A673 (cell line): ENCODE measurements around the gene PI16. TPM values are rescaled to one million over a fixed set of nuclear protein-coding genes. Genes with fewer than 3 reads are reported as not detected.

ENCODE experiments used
- BruUV-seq: library from RNA; stranded (reverse); fragments of 400-500 nt; replicated peaks from 2 replicates; lab custom pipeline; 2021; lab: Mats Ljungman, UMichigan
- CTCF ChIA-PET: fragments of 300-600 bp; sonication (Branson Sonifier 250); formaldehyde crosslinking; loops from one replicate; lab custom pipeline; 2022; ENCODE audit warnings: antibody characterized with exemption; lab: Charles Lee
- POLR2A ChIA-PET: fragments of 300-600 bp; sonication (Branson Sonifier 250); formaldehyde crosslinking; loops from one replicate; lab custom pipeline; 2022; ENCODE audit warnings: antibody characterized with exemption; ENCODE audit not compliant: low non-redundant PET; lab: Charles Lee
- DNase-seq: peaks from one replicate; pipeline ENCODE4 v3.0.0-alpha.2; 2015; ENCODE audit warnings: low spot score
- H3K27ac ChIP-seq: fragments of 200-600 bp; sonication (generic); 2 replicates; pipeline ENCODE4 v1.5.1; 2016; ENCODE audit warnings: mixed run types, low read depth, mild to moderate bottlenecking, mixed read lengths, antibody characterized with exemption, low read length; ENCODE audit not compliant: poor library complexity, severe bottlenecking
- H3K27me3 ChIP-seq: fragments of 200-600 bp; sonication (generic); replicated peaks from 2 replicates; pipeline ENCODE4 v1.6.1; 2017; ENCODE audit warnings: mixed run types, low read depth, mild to moderate bottlenecking, mixed read lengths, antibody characterized with exemption, low read length; ENCODE audit not compliant: insufficient read depth, poor library complexity
- H3K36me3 ChIP-seq: fragments of 200-600 bp; sonication (generic); 2 replicates; pipeline ENCODE4 v1.6.1; 2016; ENCODE audit warnings: mixed run types, mild to moderate bottlenecking, mixed read lengths, antibody characterized with exemption, low read length; ENCODE audit not compliant: insufficient read depth, poor library complexity, severe bottlenecking
- H3K4me1 ChIP-seq: fragments of 200-600 bp; sonication (generic); 2 replicates; pipeline ENCODE4 v1.6.1; 2017; ENCODE audit warnings: mixed run types, mild to moderate bottlenecking, mixed read lengths, antibody characterized with exemption, low read length; ENCODE audit not compliant: insufficient read depth, poor library complexity, severe bottlenecking
- H3K4me3 ChIP-seq: fragments of 200-600 bp; sonication (generic); 2 replicates; pipeline ENCODE4 v1.5.1; 2016; ENCODE audit warnings: low read depth, mixed run types, mild to moderate bottlenecking, mixed read lengths, low read length; ENCODE audit not compliant: poor library complexity, severe bottlenecking
- H3K9me3 ChIP-seq: fragments of 200-600 bp; sonication (generic); 2 replicates; pipeline ENCODE4 v1.6.1; 2016; ENCODE audit warnings: mixed run types, low read depth, mild to moderate bottlenecking, mixed read lengths, antibody characterized with exemption, low read length; ENCODE audit not compliant: poor library complexity, severe bottlenecking
- CTCF ChIP-seq: fragments of 300-800, 200-600 bp; sonication (generic); conservative IDR thresholded peaks from 2 replicates; pipeline ENCODE4 v1.5.1; 2017; ENCODE audit warnings: low read depth, mild to moderate bottlenecking, antibody characterized with exemption, low read length, moderate library complexity, mixed read lengths
- EZH2 ChIP-seq: fragments of 200-600 bp; sonication (generic); IDR thresholded peaks from 2 replicates; pipeline ENCODE4 v1.6.1; 2017; ENCODE audit warnings: borderline replicate concordance, low read depth, mild to moderate bottlenecking, mixed read lengths, antibody characterized with exemption, low read length; ENCODE audit not compliant: poor library complexity, severe bottlenecking
- intact Hi-C: fragments of 100-400 bp; cut with micrococcal nuclease; formaldehyde crosslinking; loops from one replicate; pipeline ENCODE4 v1.10.0; 2022; ENCODE audit not compliant: unreplicated experiment
- total RNA-seq: library from RNA; stranded (reverse); gene quantifications from 2 replicates; pipeline ENCODE4 v1.2.3, GENCODE V29; 2021

PI16 gene
- total RNA-seq, 1 experiment from 2014 or later = not detected

GRCh38 chr6:36927691-36928546 lies 26.6 kb upstream of the PI16 start:
- H3K4me1 ChIP-seq = peaks cover 7% of the 10 kb centered on the region
- no TSS peak for BruUV-seq
- intact Hi-C loops = no loop called here
- no peak overlapping the region for H3K4me3 ChIP-seq
- no peaks in the 10 kb centered on the region for H3K36me3 ChIP-seq
- H3K9me3 ChIP-seq = no peaks in the 10 kb centered on the region
- no peak overlapping the region for H3K27ac ChIP-seq
- POLR2A ChIA-PET = no interaction called here
- CTCF ChIA-PET = no interaction called here
- H3K27me3 ChIP-seq = no peaks in the 10 kb centered on the region
- DNase-seq = no peak
- no peak for TF ChIP-seq EZH2
- TF ChIP-seq CTCF = no peak

- Histone ChIP-seq H3K27ac (no peak overlapping the region), H3K36me3 (no peaks in the 10 kb centered on the region), H3K27me3 (no peaks in the 10 kb centered on the region), H3K4me3 (no peak overlapping the region), H3K9me3 (no peaks in the 10 kb centered on the region), H3K4me1 (peaks cover 7% of the 10 kb centered on the region)
- intact Hi-C loops = no loop called here
- no TSS peak for BruUV-seq
- DNase-seq = no peak
- ChIA-PET CTCF (no interaction called here), POLR2A (no interaction called here)
- TF ChIP-seq EZH2 (no peak), CTCF (no peak)
Observed at GRCh38 chr6:36928547-36928918, 26.0 kb upstream of the PI16 start.

- Histone ChIP-seq H3K27me3 (no peaks in the 10 kb centered on the region), H3K27ac (no peak overlapping the region), H3K4me1 (peaks cover 7% of the 10 kb centered on the region), H3K4me3 (no peak overlapping the region), H3K9me3 (no peaks in the 10 kb centered on the region), H3K36me3 (no peaks in the 10 kb centered on the region)
- intact Hi-C loops = no loop called here
- BruUV-seq = no TSS peak
- TF ChIP-seq EZH2 (no peak), CTCF (no peak)
- CTCF ChIA-PET = no interaction called here
- POLR2A ChIA-PET = no interaction called here
- DNase-seq = no peak
Observed at GRCh38 chr6:36929152-36929551, 25.4 kb upstream of the PI16 start.
